ENCODE data around the gene SLC25A19.
"Not testable (repeated sequence)": the region's sequence is repeated elsewhere in the genome, so short reads cannot be mapped to it uniquely, and the experiment has no call there.

Gene SLC25A19

GRCh38 chr17:75266316-75267152, 22.7 kb downstream of the SLC25A19 start:
- DNase-seq = no peak

- no peak for DNase-seq
Measured at GRCh38 chr17:75265614-75266315, 23.5 kb downstream of the SLC25A19 start.

- DNase-seq = no peak
Measured at GRCh38 chr17:75263055-75263454, 26.2 kb downstream of the SLC25A19 start.

GRCh38 chr17:75262112-75262606, 27.1 kb downstream of the SLC25A19 start:
- no peak for DNase-seq

- peak; percentile 81 for DNase-seq
Measured at GRCh38 chr17:75261336-75262111, 27.7 kb downstream of the SLC25A19 start, which contains the start of the genes GGA3 and MRPS7. Gene GGA3 (minus strand): TSS chr17:75261606. CDS start chr17:75261587, 19 bp downstream. Gene MRPS7 (plus strand): TSS chr17:75261879. CDS start chr17:75261901, 22 bp downstream.

- DNase-seq = no peak
Measured at GRCh38 chr17:75260641-75261335, 28.4 kb downstream of the SLC25A19 start.

- DNase-seq = not testable (repeated sequence)
Measured at GRCh38 chr17:75257228-75257627, 32.0 kb downstream of the SLC25A19 start.

- not testable (repeated sequence) for DNase-seq
Measured at GRCh38 chr17:75255954-75256698, 33.1 kb downstream of the SLC25A19 start.

GRCh38 chr17:75252039-75252816, 37.0 kb downstream of the SLC25A19 start:
- no peak for DNase-seq

GRCh38 chr17:75250009-75250471, 39.2 kb downstream of the SLC25A19 start:
- DNase-seq = no peak

GRCh38 chr17:75249564-75249963, 39.7 kb downstream of the SLC25A19 start:
- no peak for DNase-seq

- DNase-seq = no peak
Measured at GRCh38 chr17:75246404-75246803, 42.8 kb downstream of the SLC25A19 start.

GRCh38 chr17:75245011-75245410, 44.2 kb downstream of the SLC25A19 start:
- DNase-seq = no peak

GRCh38 chr17:75244133-75244866, 44.9 kb downstream of the SLC25A19 start:
- DNase-seq = no peak

- no peak for DNase-seq
Measured at GRCh38 chr17:75242461-75243042, 46.7 kb downstream of the SLC25A19 start.

- no peak for DNase-seq
Measured at GRCh38 chr17:75241996-75242460, 47.2 kb downstream of the SLC25A19 start.

GRCh38 chr17:75241502-75241901, 47.7 kb downstream of the SLC25A19 start:
- no peak for DNase-seq

- DNase-seq = no peak
Measured at GRCh38 chr17:75241143-75241430, 48.1 kb downstream of the SLC25A19 start.

GRCh38 chr17:75240394-75241142, 48.7 kb downstream of the SLC25A19 start:
- DNase-seq = peak; percentile 83
